Esophagus (tissue), 2 donors: ENCODE data around the gene GPR82. TPM values are rescaled to one million over a fixed set of nuclear protein-coding genes. Genes with fewer than 3 reads are reported as not detected.
"Not testable (repeated sequence)": the region's sequence is repeated elsewhere in the genome, so short reads cannot be mapped to it uniquely, and the experiment has no call there.

Experiments
- H3K27ac ChIP-seq, 2 donors: one replicate each; pipeline ENCODE4 v1.5.1; 2013; ENCODE audit warnings: low read depth in 2 of 2, mild to moderate bottlenecking in 2 of 2, inconsistent platforms in 1 of 2, low read length in 1 of 2, moderate library complexity in 1 of 2
- H3K27me3 ChIP-seq, 2 donors: one replicate each; pipeline ENCODE4 v1.6.1; 2013; ENCODE audit warnings: low read length in 2 of 2, control low read depth in 1 of 2, mild to moderate bottlenecking in 1 of 2; ENCODE audit not compliant: insufficient read depth in 2 of 2, control insufficient read depth in 1 of 2
- H3K36me3 ChIP-seq, 2 donors: one replicate each; pipeline ENCODE4 v1.6.1; 2013; ENCODE audit warnings: low read length in 1 of 2; ENCODE audit not compliant: control insufficient read depth in 2 of 2, insufficient read depth in 2 of 2
- H3K4me1 ChIP-seq, 2 donors: one replicate each; pipeline ENCODE4 v1.6.1; 2013; ENCODE audit warnings: low read length in 1 of 2; ENCODE audit not compliant: control insufficient read depth in 2 of 2, insufficient read depth in 2 of 2
- H3K4me3 ChIP-seq, 2 donors: one replicate each; pipeline ENCODE4 v1.5.1; 2013; ENCODE audit warnings: low read length in 2 of 2, mild to moderate bottlenecking in 2 of 2, low read depth in 1 of 2, moderate library complexity in 1 of 2
- H3K9me3 ChIP-seq, 2 donors: one replicate each; pipeline ENCODE4 v1.6.1; 2013; ENCODE audit warnings: mild to moderate bottlenecking in 2 of 2, low read depth in 1 of 2, low read length in 1 of 2, moderate library complexity in 1 of 2; ENCODE audit not compliant: control insufficient read depth in 2 of 2, insufficient read depth in 1 of 2
- WGBS, 2 donors: extraction: QIAGEN DNeasy Blood & Tissue Kit; methylation state at CpG; one replicate each; pipeline ENCODE4 v1.1.7; 2013; 5-methylcytosine and 5-hydroxymethylcytosine counted together
- polyA plus RNA-seq, 2 donors: library from polyadenylated mRNA; stranded (reverse); fragments of 200-250 nt; gene quantifications; one replicate each; pipeline ENCODE4 v1.2.3, GENCODE V29; 2013
- donor health status: healthy with polysubstance abuse.
- donor health status: Bipolar disorder and iron deficiency.

The GPR82 gene
- polyA plus RNA-seq: under 1 TPM; 0.06 to 0.12 TPM

- no peaks in the 10 kb centered on the region for H3K36me3 ChIP-seq
These were observed at the start of gene GPR82 for GRCh38 chrX:41723826-41724225. TSS of gene GPR82 (plus strand) at chrX:41724181. CDS start at chrX:41727027, 2,846 bp downstream.

GRCh38 chrX:41676361-41676760, 47.6 kb upstream of the GPR82 start:
- WGBS, 2 donors: 91 to 97% methylated on average over 15 of the region's 15 CpGs

More at GRCh38 chrX:41723826-41724225, at the start of gene GPR82:
- no peak within 1 kb of the TSS for H3K27ac ChIP-seq
- H3K9me3 ChIP-seq: no peaks in the 10 kb centered on the region
- 50 to 63% methylated on average over 2 of the region's 2 CpGs for WGBS, 2 donors
- H3K4me1 ChIP-seq: no peaks in the 10 kb centered on the region
- H3K27me3 ChIP-seq: no peaks in the 10 kb centered on the region
- H3K4me3 ChIP-seq: no peak within 1 kb of the TSS

GRCh38 chrX:41677183-41678060, 46.6 kb upstream of the GPR82 start:
- Histone ChIP-seq H3K27ac (no peak overlapping the region), H3K9me3 (no peaks in the 10 kb centered on the region), H3K27me3 (no peaks in the 10 kb centered on the region), H3K4me3 (no peak overlapping the region), H3K36me3 (no peaks in the 10 kb centered on the region), H3K4me1 (no peaks in the 10 kb centered on the region)
- 72 to 77% methylated on average over 6 of the region's 6 CpGs for WGBS, 2 donors

More at GRCh38 chrX:41676361-41676760, 47.6 kb upstream of the GPR82 start:
- not testable (repeated sequence) for H3K27me3 ChIP-seq, H3K27ac ChIP-seq, H3K4me3 ChIP-seq, H3K36me3 ChIP-seq, H3K4me1 ChIP-seq, H3K9me3 ChIP-seq

GRCh38 chrX:41684138-41684537, 39.8 kb upstream of the GPR82 start:
- WGBS, 2 donors: 25 to 48% methylated on average over 3 of the region's 3 CpGs
- no peaks in the 10 kb centered on the region for H3K9me3 ChIP-seq
- peaks cover 0 to 3% of the 10 kb centered on the region in 2 donors for H3K27me3 ChIP-seq
- H3K27ac ChIP-seq: no peak overlapping the region
- no peaks in the 10 kb centered on the region for H3K36me3 ChIP-seq
- no peaks in the 10 kb centered on the region for H3K4me1 ChIP-seq
- H3K4me3 ChIP-seq: no peak overlapping the region

- Histone ChIP-seq H3K27ac (no peak overlapping the region), H3K27me3 (peaks cover 0 to 3% of the 10 kb centered on the region in 2 donors), H3K9me3 (no peaks in the 10 kb centered on the region), H3K4me1 (no peaks in the 10 kb centered on the region), H3K4me3 (no peak overlapping the region), H3K36me3 (no peaks in the 10 kb centered on the region)
- 74 to 92% methylated on average over 2 of the region's 2 CpGs for WGBS, 2 donors
These were observed 39.0 kb upstream of the GPR82 start for GRCh38 chrX:41684940-41685339.

GRCh38 chrX:41686788-41687187, 37.2 kb upstream of the GPR82 start:
- no peak overlapping the region for H3K4me3 ChIP-seq
- WGBS, 2 donors: 66 to 90% methylated on average over 4 of the region's 4 CpGs
- no peaks in the 10 kb centered on the region for H3K36me3 ChIP-seq
- peaks cover 0 to 3% of the 10 kb centered on the region in 2 donors for H3K27me3 ChIP-seq
- no peaks in the 10 kb centered on the region for H3K9me3 ChIP-seq
- H3K27ac ChIP-seq: no peak overlapping the region
- no peaks in the 10 kb centered on the region for H3K4me1 ChIP-seq

GRCh38 chrX:41688156-41688555, 35.8 kb upstream of the GPR82 start:
- 78 to 89% methylated on average over 2 of the region's 2 CpGs for WGBS, 2 donors
- H3K9me3 ChIP-seq: no peaks in the 10 kb centered on the region
- H3K4me3 ChIP-seq: no peak overlapping the region

GRCh38 chrX:41688835-41689234, 35.1 kb upstream of the GPR82 start, which contains the start of gene GPR34:
TSS of gene GPR34 (plus strand) at chrX:41688973. CDS start at chrX:41695634, 6,661 bp downstream.
- H3K27me3 ChIP-seq: peaks cover 0 to 3% of the 10 kb centered on the region in 2 donors
- H3K36me3 ChIP-seq: no peaks in the 10 kb centered on the region
- H3K9me3 ChIP-seq: no peaks in the 10 kb centered on the region
- H3K4me3 ChIP-seq: no peak within 1 kb of the TSS
- 65 to 77% methylated on average over 8 of the region's 8 CpGs for WGBS, 2 donors
- no peak within 1 kb of the TSS for H3K27ac ChIP-seq
- no peaks in the 10 kb centered on the region for H3K4me1 ChIP-seq

More at GRCh38 chrX:41688156-41688555, 35.8 kb upstream of the GPR82 start:
- Histone ChIP-seq H3K36me3 (no peaks in the 10 kb centered on the region), H3K27me3 (peaks cover 0 to 3% of the 10 kb centered on the region in 2 donors), H3K27ac (no peak overlapping the region), H3K4me1 (no peaks in the 10 kb centered on the region)

GRCh38 chrX:41689711-41690110, 34.3 kb upstream of the GPR82 start:
- no peak overlapping the region for H3K4me3 ChIP-seq
- H3K27ac ChIP-seq: no peak overlapping the region
- H3K27me3 ChIP-seq: peaks cover 0 to 3% of the 10 kb centered on the region in 2 donors
- no peaks in the 10 kb centered on the region for H3K4me1 ChIP-seq
- WGBS, 2 donors: 87 to 90% methylated on average over 3 of the region's 3 CpGs
- H3K9me3 ChIP-seq: no peaks in the 10 kb centered on the region
- no peaks in the 10 kb centered on the region for H3K36me3 ChIP-seq
